Body of pancreas (tissue), 4 donors: ENCODE data around the gene GALNT14.

Experiments used
- POLR2A ChIP-seq, 3 donors: fragments of 450-650 bp; IDR thresholded peaks; one replicate each; pipeline ENCODE4 v1.6.1; 2016; ENCODE audit warnings: antibody characterized with exemption in 3 of 3, mild to moderate bottlenecking in 2 of 3
- TF ChIP-seq, protein P1 (sequence below), 7 experiments: fragments of 450-650 bp in 4 of 7; fragments of 200-600 bp in 3 of 7; sonication (generic) in 3 of 7; IDR thresholded peaks; one replicate each; pipeline ENCODE4 v1.5.1; 2016 to 2019; ENCODE audit warnings: antibody characterized with exemption in 7 of 7

DNA sequence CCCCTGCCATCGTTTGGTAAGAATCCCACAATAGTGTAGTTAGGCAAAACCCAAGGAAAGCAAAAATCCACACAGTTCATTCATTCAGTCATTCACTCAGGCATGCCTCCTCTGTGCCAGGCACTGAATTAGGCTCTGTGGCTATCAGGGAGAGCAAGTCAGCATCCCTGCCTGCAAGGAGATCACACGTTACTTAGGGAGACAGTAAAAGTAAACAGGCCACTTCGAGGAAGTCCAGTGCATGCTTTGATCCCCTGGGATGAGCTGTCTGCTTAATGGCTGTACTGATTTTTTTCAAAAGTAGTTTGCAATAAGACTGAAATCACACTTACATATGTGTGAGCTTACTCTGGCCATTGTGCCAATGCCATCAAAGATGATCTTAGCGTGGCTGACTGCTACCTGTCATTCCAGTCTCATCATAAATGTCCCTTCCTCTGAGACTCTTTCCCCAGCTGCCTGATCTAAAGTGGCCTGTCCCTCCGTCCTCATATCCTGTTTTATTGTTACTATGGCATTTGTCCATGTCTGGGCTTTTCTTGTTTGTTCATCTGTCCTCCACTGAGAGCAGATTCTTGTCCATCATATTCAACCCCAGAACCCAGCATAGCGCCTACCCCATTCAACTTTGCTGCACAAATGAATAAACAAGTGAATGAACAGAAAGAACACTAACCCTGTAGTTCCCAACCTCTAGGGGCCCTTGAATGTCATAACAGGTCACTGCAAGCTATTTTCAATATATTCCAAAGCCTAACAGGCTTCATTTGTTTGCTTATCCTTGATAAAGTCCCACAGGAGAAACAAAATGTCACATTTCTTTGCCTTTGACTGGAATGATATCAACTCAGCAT is 84.1 kb downstream of the GALNT14 start:
- TF ChIP-seq, protein P1, sequence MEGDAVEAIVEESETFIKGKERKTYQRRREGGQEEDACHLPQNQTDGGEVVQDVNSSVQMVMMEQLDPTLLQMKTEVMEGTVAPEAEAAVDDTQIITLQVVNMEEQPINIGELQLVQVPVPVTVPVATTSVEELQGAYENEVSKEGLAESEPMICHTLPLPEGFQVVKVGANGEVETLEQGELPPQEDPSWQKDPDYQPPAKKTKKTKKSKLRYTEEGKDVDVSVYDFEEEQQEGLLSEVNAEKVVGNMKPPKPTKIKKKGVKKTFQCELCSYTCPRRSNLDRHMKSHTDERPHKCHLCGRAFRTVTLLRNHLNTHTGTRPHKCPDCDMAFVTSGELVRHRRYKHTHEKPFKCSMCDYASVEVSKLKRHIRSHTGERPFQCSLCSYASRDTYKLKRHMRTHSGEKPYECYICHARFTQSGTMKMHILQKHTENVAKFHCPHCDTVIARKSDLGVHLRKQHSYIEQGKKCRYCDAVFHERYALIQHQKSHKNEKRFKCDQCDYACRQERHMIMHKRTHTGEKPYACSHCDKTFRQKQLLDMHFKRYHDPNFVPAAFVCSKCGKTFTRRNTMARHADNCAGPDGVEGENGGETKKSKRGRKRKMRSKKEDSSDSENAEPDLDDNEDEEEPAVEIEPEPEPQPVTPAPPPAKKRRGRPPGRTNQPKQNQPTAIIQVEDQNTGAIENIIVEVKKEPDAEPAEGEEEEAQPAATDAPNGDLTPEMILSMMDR (IDR thresholded peaks at IDR 0.05), result no peak
- no peak for TF ChIP-seq POLR2A (IDR thresholded peaks at IDR 0.05)
